Progenitor cell of endocrine pancreas (in vitro differentiated cells): ENCODE measurements around the gene WRAP73. TPM values are rescaled to one million over a fixed set of nuclear protein-coding genes. Genes with fewer than 3 reads are reported as not detected.

Experiments used
- DNase-seq: peaks from one replicate; pipeline ENCODE4 v3.0.0; 2021; ENCODE audit warnings: low spot score; ENCODE audit not compliant: unreplicated experiment
- H3K27ac Mint-ChIP-seq: 2 replicates; pipeline ENCODE4 v1.8.0; 2021; ENCODE audit warnings: mild to moderate bottlenecking, moderate library complexity, mixed read lengths
- H3K27me3 Mint-ChIP-seq: 2 replicates; pipeline ENCODE4 v1.8.0; 2021; ENCODE audit warnings: mixed read lengths
- H3K36me3 Mint-ChIP-seq: 2 replicates; pipeline ENCODE4 v1.8.0; 2022; ENCODE audit warnings: mixed read lengths; ENCODE audit not compliant: insufficient read depth
- H3K4me1 Mint-ChIP-seq: 2 replicates; pipeline ENCODE4 v1.8.0; 2021; ENCODE audit warnings: low read depth, mixed read lengths
- H3K4me3 Mint-ChIP-seq: 2 replicates; pipeline ENCODE4 v1.8.0; 2021; ENCODE audit warnings: low read depth, mild to moderate bottlenecking, moderate library complexity, mixed read lengths
- H3K9me3 Mint-ChIP-seq: 2 replicates; pipeline ENCODE4 v1.8.0; 2021; ENCODE audit warnings: low read depth, mixed read lengths
- total RNA-seq: library from RNA; stranded (reverse); gene quantifications from 2 replicates; pipeline ENCODE4 v1.2.1, GENCODE V29; 2021
- TF ChIP-seq, protein P1 (sequence below): fragments of 200-600 bp; sonication (generic); IDR thresholded peaks from one replicate; pipeline ENCODE4 v1.5.0; 2021; ENCODE audit warnings: antibody characterized with exemption, mild to moderate bottlenecking; ENCODE audit not compliant: unreplicated experiment

WRAP73 gene
- total RNA-seq, 1 donor from 2014 or later, result 28.1 TPM

DNA sequence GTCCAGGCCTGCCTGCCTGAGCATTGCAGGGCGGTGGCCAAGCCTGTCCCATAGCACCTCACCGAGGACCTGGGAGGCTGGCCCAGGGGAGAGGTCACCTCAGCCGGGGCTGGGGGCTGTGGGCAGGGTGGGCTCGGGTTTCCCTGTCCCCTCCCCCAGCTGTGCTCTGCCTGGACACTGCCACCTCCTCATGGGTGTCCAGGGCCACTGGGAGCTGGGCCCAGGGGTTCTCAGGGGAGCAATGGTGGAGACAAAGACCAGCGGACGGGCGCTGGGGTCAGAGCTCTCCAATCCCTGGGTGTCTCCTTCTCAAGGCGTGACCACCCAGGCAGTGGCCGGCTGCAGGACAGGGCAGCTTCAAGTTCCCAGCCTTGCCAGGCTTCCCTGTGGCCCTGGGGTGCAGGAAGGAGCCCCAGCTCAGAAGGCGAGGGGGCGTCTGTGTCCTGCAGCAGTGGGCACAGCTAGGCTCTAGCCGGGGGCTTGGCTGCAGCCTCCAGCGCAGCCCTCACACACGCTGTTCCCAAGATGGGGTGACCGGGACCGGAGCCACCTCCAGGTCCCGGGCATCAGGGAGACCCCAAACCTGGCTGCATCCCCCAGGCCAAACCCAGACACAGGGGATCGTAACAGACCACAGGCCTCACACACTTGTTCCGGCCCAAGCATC, 31.5 kb upstream of the WRAP73 start:
- no peak overlapping the region for H3K27ac Mint-ChIP-seq
- peaks cover 32% of the 10 kb centered on the region for H3K27me3 Mint-ChIP-seq
- no peaks in the 10 kb centered on the region for H3K36me3 Mint-ChIP-seq
- H3K9me3 Mint-ChIP-seq, result no peaks in the 10 kb centered on the region
- TF ChIP-seq, protein P1, sequence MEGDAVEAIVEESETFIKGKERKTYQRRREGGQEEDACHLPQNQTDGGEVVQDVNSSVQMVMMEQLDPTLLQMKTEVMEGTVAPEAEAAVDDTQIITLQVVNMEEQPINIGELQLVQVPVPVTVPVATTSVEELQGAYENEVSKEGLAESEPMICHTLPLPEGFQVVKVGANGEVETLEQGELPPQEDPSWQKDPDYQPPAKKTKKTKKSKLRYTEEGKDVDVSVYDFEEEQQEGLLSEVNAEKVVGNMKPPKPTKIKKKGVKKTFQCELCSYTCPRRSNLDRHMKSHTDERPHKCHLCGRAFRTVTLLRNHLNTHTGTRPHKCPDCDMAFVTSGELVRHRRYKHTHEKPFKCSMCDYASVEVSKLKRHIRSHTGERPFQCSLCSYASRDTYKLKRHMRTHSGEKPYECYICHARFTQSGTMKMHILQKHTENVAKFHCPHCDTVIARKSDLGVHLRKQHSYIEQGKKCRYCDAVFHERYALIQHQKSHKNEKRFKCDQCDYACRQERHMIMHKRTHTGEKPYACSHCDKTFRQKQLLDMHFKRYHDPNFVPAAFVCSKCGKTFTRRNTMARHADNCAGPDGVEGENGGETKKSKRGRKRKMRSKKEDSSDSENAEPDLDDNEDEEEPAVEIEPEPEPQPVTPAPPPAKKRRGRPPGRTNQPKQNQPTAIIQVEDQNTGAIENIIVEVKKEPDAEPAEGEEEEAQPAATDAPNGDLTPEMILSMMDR, result no peak
- no peak overlapping the region for H3K4me3 Mint-ChIP-seq
- DNase-seq, result no peak
- H3K4me1 Mint-ChIP-seq, result no peaks in the 10 kb centered on the region

DNA sequence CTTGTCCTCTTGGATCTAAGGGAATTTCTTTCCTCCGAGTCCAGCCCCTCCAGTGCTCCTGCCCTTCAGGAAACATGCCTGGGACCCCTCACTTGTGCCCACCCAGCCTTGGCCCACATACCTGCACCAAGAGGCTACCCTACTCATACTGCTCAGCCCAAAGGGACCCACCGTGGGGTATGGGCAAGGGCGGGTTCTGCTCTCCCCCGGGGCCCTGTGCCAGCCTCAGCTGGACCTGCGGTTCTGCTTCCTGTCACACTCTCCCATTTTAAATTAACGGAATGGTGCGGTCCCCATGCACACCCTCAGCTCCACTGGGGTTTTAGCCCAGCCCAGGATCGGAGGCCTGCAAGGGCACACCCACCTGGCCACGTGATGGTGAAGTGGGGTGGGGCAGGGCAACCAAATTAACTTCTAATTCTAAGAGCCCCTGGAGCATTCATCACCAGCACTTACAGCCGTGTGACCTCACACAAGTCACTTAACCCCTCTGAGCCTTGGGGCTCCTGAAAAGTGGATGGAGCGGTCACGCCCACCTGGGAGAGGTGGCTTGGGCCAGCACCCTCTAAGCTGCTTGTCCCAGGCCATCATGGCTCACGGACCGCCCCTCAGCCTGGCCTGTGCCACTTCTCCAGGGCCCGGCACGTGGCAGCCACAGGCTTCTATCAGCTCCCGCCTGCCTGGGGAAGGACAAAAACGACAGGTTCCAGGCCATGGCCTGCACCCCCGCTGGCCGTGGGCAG, 30.8 kb upstream of the WRAP73 start:
- no peaks in the 10 kb centered on the region for H3K36me3 Mint-ChIP-seq
- H3K4me3 Mint-ChIP-seq, result no peak overlapping the region
- no peaks in the 10 kb centered on the region for H3K9me3 Mint-ChIP-seq
- TF ChIP-seq, protein P1, result no peak
- H3K27me3 Mint-ChIP-seq, result peaks cover 32% of the 10 kb centered on the region
- no peak overlapping the region for H3K27ac Mint-ChIP-seq
- DNase-seq, result no peak
- no peaks in the 10 kb centered on the region for H3K4me1 Mint-ChIP-seq

DNA sequence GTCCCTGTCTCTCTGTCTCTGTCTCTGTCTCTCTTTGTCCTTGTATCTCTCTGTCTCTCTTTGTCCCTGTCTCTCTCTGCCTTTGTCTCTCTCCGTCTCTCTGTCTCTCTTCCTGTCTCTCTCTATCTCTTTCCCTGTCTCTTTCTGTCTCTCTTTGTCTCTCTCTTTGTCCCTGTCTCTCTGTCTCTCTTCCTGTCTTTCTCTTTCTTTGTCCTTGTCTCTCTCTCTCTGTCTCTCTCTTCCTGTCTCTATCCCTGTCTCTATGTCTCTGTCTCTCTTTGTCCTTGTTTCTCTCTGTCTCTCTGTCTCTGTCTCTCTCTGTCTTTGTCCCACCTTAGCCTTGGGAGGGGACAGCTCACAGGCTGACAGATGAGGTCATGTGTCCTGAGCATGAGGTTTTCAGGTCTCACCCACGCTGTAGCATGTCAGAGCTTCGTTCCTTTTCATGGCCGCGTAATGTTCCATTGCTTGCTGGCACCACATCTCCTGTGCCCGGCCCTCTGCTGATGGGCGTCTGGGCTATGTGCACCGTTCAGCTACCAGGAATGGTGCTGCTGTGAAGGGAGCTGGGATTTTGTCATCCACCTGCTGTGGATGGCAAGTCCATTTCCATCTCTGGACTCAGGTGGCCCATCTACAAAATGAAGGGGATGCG, 30.0 kb upstream of the WRAP73 start:
- DNase-seq, result no peak
- TF ChIP-seq, protein P1, result no peak
- H3K4me3 Mint-ChIP-seq, result no peak overlapping the region
- H3K36me3 Mint-ChIP-seq, result no peaks in the 10 kb centered on the region
- no peaks in the 10 kb centered on the region for H3K9me3 Mint-ChIP-seq
- H3K27me3 Mint-ChIP-seq, result peaks cover 28% of the 10 kb centered on the region
- H3K27ac Mint-ChIP-seq, result no peak overlapping the region
- H3K4me1 Mint-ChIP-seq, result no peaks in the 10 kb centered on the region

DNA sequence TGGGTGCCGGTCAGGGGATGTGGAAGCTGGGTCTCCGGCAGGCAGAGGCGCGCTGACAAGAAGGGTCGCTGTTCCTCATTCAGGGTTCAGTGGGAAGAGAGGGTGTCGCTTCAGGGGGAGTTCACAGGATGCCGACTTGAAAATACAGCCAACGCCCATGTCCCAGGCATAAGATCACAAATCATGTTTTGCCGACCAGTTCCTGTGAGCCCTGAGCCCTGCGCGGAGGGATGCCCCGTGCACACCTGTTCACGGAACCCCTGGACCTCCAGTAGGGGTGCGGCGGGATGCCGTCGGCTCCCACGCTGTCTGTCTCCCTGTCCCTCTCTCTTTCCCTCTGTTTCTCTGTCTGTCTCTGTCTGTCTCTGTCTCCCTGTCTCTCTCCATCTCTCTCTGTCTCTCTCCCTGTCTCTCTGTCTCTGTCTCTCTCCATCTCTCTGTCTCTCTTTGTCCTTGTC, 29.2 kb upstream of the WRAP73 start:
- H3K27ac Mint-ChIP-seq, result peak overlapping the region; percentile 53
- H3K27me3 Mint-ChIP-seq, result peaks cover 28% of the 10 kb centered on the region
- no peak for DNase-seq
- no peaks in the 10 kb centered on the region for H3K36me3 Mint-ChIP-seq
- H3K4me3 Mint-ChIP-seq, result no peak overlapping the region
- no peaks in the 10 kb centered on the region for H3K4me1 Mint-ChIP-seq
- TF ChIP-seq, protein P1, result no peak
- H3K9me3 Mint-ChIP-seq, result no peaks in the 10 kb centered on the region

DNA sequence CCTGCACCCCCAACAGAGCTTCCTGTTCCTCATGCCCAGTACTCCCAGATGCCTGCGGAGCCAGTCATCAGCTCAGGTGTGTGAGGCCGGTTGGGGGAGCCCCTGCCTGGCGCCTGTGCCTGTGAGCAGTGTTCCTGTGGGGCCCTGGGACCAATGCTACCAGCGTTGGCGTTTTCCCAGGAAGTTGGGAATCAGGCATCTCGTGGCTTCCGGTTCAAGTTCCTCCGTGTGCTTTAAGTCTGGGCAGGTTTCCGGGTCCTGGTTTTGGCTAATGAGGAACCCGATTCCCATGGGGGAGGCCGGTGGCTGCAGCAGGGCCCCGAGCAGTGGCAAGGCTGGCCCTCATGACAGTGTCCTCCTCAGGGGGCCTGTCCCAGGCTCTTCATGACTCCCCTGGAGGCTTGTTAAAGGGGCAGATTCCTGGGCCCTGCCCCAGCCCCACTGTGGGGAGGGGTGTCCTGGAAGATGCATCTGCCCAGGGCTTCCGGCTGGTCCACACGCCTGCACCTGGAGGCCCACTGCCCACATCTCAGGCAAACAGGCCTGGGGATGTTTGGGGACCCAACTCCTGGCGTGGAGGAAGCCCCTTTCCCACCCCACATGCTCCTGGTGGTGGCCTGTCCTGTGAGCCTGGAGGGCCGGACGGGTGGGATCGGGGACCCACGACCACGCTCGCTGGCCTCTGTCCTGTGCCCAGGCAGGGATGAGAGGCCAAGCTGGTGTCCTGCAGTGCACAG, 28.6 kb upstream of the WRAP73 start:
- peaks cover 28% of the 10 kb centered on the region for H3K27me3 Mint-ChIP-seq
- H3K27ac Mint-ChIP-seq, result no peak overlapping the region
- no peaks in the 10 kb centered on the region for H3K9me3 Mint-ChIP-seq
- no peak overlapping the region for H3K4me3 Mint-ChIP-seq
- TF ChIP-seq, protein P1, result no peak
- no peak for DNase-seq
- no peaks in the 10 kb centered on the region for H3K36me3 Mint-ChIP-seq
- H3K4me1 Mint-ChIP-seq, result peaks cover under 1% of the 10 kb centered on the region
